GM15510 (cell line): ENCODE data around the gene ATG13.

Source experiments
- POLR2A ChIP-seq: IDR thresholded peaks from 3 replicates; pipeline ENCODE4 v1.6.1; 2011; ENCODE audit warnings: borderline replicate concordance; ENCODE audit not compliant: insufficient read length; ENCODE audit errors: extremely low read depth

ATG13 gene

GRCh38 chr11:46655631-46656030, 38.3 kb downstream of the ATG13 start:
- TF ChIP-seq POLR2A = no peak

- TF ChIP-seq POLR2A = no peak
Measured at GRCh38 chr11:46657186-46657585, 39.8 kb downstream of the ATG13 start.

- TF ChIP-seq POLR2A = no peak
Measured at GRCh38 chr11:46658259-46658658, 40.9 kb downstream of the ATG13 start.

- TF ChIP-seq POLR2A = no peak
Measured at GRCh38 chr11:46659908-46660307, 42.6 kb downstream of the ATG13 start.

- TF ChIP-seq POLR2A = no peak
Measured at GRCh38 chr11:46661836-46662235, 44.5 kb downstream of the ATG13 start.

GRCh38 chr11:46662366-46662765, 45.0 kb downstream of the ATG13 start:
- TF ChIP-seq POLR2A = no peak

GRCh38 chr11:46663277-46663940, 46.1 kb downstream of the ATG13 start:
- TF ChIP-seq POLR2A = no peak

GRCh38 chr11:46664612-46665011, 47.3 kb downstream of the ATG13 start:
- no peak for TF ChIP-seq POLR2A

- TF ChIP-seq POLR2A = no peak
Measured at GRCh38 chr11:46665356-46665755, 48.0 kb downstream of the ATG13 start.

- no peak for TF ChIP-seq POLR2A
Measured at GRCh38 chr11:46666516-46666915, 49.2 kb downstream of the ATG13 start.

GRCh38 chr11:46667043-46667481, 49.7 kb downstream of the ATG13 start:
- TF ChIP-seq POLR2A = no peak

GRCh38 chr11:46668480-46669085, 51.2 kb downstream of the ATG13 start:
- TF ChIP-seq POLR2A = no peak

GRCh38 chr11:46669711-46670139, 52.4 kb downstream of the ATG13 start:
- no peak for TF ChIP-seq POLR2A

- TF ChIP-seq POLR2A = no peak
Measured at GRCh38 chr11:46671958-46672315, 54.6 kb downstream of the ATG13 start.

- no peak for TF ChIP-seq POLR2A
Measured at GRCh38 chr11:46672381-46672839, 55.1 kb downstream of the ATG13 start.
